ENCODE data around the gene ABCC4. TPM values are rescaled to one million over a fixed set of nuclear protein-coding genes. Genes with fewer than 3 reads are reported as not detected.

The ABCC4 gene
- total and polyA plus RNA-seq, 9 of the 15 experiments (the other 6 are each of a cell fraction or from before 2014, with no cell fraction given) = 9.4 to 46.1 (median 25.4) TPM

GRCh38 chr13:95005300-95005699 lies 296.0 kb downstream of the ABCC4 start:
- FAIRE-seq (no peak), ATAC-seq (no peak), DNase-seq (ENCODE audit: extremely low read depth in 1 of 4, low spot score in 3 of 4) (no peak)
- Histone ChIP-seq H3K36me3 (ENCODE audit: control insufficient read depth, insufficient read depth, low read length) (no peaks in the 10 kb centered on the region), H3K4me1 (replicated peaks in 1 of 2; ENCODE audit: control insufficient read depth in 2 of 2, insufficient read depth in 2 of 2, low read length in 2 of 2) (no peaks in the 10 kb centered on the region), H2AFZ (ENCODE audit: low read depth, low read length) (no peak overlapping the region), H3K9me1 (ENCODE audit: control insufficient read depth, insufficient read depth, low read length) (no peaks in the 10 kb centered on the region), H3K9me3 (replicated peaks; ENCODE audit: control insufficient read depth, insufficient read depth, low read depth, low read length) (no peaks in the 10 kb centered on the region), H3K9ac (ENCODE audit: insufficient read depth in 1 of 2, low read depth in 2 of 2, low read length in 2 of 2) (no peak overlapping the region), H3K4me2 (ENCODE audit: insufficient read depth, low read length) (no peak overlapping the region), H3K4me3 (no peak overlapping the region), H3K27ac (ENCODE audit: extremely low read depth, low read depth, low read length) (no peak overlapping the region), H4K20me1 (replicated peaks; ENCODE audit: control insufficient read depth, insufficient read depth, low read length) (no peaks in the 10 kb centered on the region), H3K79me2 (ENCODE audit: control insufficient read depth, insufficient read depth, low read length) (no peaks in the 10 kb centered on the region), H3K27me3 (ENCODE audit: control insufficient read depth in 2 of 2, insufficient read depth in 2 of 2, low read length in 2 of 2) (peaks cover 0 to 10% of the 10 kb centered on the region in 2 experiments; a peak in 3 of 5 replicates)
- POLR2A ChIA-PET = no interaction called here
- BruUV-seq (replicated peaks) = no TSS peak
- TF ChIP-seq C11orf30 (IDR thresholded peaks at IDR 0.05; ENCODE audit: low read depth) = 0 out of 2 replicates have a peak, but pooled peaks have one; percentile 22
- TF ChIP-seq ZNF316 (IDR thresholded peaks at IDR 0.05) = peak; percentile 58
- TF ChIP-seq ETS1 (conservative IDR thresholded peaks at IDR 0.05; ENCODE audit: control insufficient read depth, low read depth, low read length) = no peak
- TF ChIP-seq ILK (tag; IDR thresholded peaks at IDR 0.05; ENCODE audit: borderline replicate concordance, low read depth) = no peak
- CTCF ChIA-PET (ENCODE audit: low intra/inter-chr PET ratio) = no interaction called here
- in situ Hi-C loops (cut with MboI) (no loop called here), intact Hi-C loops (cut with micrococcal nuclease) (loop anchor here (10.0 kb wide), 1 partner anchor 470 kb away; no protein-coding TSS in a partner anchor)

All from K562 (cell line).